Stimulated activated naive CD4-positive, alpha-beta T cell (primary cell): ENCODE measurements around the gene PLA2G3.
"Not testable (repeated sequence)": the region's sequence is repeated elsewhere in the genome, so short reads cannot be mapped to it uniquely, and the experiment has no call there.

Experiments
- DNase-seq, 6 experiments: peaks; one replicate each; lab custom pipeline; 2025; lab: John Stamatoyannopoulos, UW

PLA2G3 gene

DNA sequence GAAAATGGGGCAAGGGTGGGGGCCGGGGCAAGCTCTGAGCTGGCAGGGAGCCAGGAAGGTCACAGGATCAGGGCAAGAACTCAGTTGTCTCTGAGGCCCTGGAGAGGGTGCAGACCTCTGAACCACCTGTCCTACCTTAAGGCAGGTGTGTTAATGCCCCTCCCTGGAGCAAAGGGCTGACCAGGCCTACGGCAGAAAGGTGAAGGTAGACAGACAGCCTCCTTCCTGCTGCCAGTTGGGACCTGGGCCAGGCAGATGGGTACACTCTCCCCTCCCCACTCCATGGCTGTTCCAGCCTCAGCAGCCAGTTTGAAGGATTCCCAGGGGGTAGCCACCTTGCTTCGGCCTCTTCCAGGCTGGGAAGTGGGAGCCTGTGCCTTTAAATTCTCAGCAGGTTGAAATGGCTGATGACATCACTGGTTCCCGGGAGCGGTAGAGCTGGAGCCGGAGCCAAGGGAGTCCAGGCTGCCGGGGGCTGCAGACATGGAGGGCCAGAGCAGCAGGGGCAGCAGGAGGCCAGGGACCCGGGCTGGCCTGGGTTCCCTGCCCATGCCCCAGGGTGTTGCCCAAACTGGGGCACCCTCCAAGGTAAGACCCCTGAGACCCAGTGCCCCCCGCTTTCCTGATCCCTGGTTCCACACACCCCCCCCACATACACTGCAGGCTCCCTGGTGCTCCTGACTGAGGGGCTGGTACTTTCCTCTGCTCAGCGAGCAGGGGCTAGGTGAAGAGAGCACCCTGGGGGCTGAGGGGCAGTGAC lies 17.6 kb downstream of the PLA2G3 start, which contains the start of gene INPP5J:
INPP5J (plus strand) TSS at position 435 of the 760 bp plus-strand sequence; CDS start at position 484, 49 bp downstream.
- DNase-seq = no peak

- DNase-seq = no peak
Observed at GRCh38 chr22:31122196-31122531, 18.1 kb downstream of the PLA2G3 start.

- DNase-seq = no peak
Observed at GRCh38 chr22:31121403-31121802, 18.9 kb downstream of the PLA2G3 start.

- no peak for DNase-seq
Observed at GRCh38 chr22:31120642-31121041, 19.7 kb downstream of the PLA2G3 start.

DNA sequence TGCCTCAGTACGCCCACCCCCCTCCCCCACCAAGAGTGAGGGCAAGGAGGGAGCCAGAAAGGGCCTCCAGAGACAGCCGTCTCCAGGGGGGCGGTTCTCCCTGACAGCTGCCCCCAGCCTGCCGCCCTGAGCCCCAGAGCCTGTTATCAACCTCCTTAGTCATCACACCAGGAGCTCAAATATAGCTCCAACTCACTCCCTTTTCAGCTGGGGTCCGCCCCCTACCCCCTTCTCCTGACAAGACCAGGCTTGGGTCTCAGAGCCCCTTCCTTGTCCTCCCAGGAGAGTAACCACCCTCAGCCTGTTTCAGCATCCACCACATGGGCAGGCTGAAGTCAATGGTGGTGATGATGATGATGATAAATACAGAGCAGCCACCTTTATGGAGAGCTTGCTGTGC lies 20.1 kb downstream of the PLA2G3 start:
- DNase-seq = no peak

DNA sequence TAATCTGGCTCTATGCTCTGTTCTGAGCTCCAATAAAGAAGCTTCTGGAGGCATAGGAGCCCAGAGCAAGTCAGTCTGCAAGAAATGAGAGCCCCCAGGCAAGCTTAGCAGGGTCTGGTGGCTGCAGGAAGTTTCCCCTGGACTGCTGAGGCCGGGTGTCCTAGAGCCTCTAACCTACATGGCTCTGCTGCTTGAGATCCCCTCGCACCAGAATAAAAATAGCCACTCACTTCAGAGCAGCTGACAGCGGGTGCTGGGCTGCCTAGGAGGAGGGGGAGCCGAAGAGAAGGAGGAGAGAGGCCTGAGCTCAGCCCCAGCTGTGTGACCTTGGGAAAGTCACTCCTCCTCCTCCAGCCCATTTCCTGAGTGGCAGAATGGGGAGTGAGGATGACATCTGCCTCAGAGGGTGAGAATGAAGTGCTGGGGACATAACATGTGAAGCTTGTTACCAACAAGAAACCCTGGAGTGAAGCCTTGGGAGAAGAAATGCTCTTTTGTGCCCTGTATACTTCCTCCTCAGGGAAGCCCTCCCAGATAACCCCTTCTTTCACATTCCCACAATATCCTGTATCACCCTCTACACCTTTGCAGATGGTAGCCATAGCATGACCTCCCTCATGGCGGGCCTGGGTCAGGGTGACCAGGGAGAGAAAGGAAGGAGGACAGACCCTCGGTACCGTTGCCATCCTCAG lies 21.1 kb downstream of the PLA2G3 start:
- no peak for DNase-seq

DNA sequence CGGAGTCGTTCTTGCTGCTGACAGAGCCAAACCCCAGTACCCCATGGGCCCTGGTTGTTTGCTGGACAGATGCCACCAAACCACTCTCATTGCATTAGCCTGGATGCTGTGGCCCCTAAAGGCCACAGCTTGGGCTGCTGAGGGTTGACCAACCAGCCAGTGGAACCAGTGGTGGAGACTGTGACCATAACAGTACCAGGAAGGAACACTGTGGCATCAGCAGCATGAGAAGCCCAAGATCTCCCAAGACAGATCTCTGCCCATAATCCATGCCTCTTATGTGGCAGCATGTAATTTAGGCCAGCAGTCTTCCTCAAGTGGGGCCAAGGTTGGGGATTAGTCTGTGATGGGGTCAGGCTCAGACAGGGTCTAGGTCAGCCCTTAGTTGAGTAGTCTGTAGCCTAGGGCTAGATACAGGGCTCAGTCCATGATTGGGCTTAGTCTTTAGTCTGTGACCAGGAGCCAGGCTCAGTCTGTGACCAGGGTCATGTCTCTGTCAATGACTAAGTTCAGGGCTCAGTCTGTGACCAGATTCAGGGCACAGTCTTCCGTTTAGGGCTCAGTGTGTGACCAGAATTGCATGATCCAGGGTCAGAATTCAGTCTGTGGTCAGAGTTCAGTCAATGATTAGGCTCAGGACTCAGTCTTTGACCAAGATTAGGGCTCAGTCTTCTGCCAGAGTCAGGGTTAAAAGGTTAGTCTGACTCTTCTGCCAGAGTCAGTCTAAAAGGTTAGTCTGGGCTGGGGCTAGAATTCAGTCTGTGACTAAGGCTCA lies 22.1 kb downstream of the PLA2G3 start:
- no peak for DNase-seq

- not testable (repeated sequence) for DNase-seq
Observed at GRCh38 chr22:31112547-31113091, 27.7 kb downstream of the PLA2G3 start.

DNA sequence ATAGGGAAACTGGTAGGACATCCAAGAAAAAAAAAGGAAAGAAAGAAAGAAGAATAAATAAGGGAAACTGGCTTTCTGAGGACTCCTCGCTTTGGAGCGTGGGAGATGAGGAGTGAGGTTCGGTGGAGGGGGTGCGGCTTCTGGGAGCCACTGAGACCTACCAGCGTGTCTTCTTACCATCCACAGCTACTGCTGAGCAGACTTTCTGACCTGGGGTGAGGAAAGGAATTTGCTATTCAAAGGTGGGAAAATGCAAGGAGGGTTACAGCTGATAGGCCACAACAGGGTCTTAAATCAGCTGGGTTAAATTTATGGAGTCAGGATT lies 32.5 kb downstream of the PLA2G3 start:
- DNase-seq = no peak

- peak; percentile 76 to 90 (median 88) for DNase-seq
Observed at GRCh38 chr22:31107178-31107893, 33.0 kb downstream of the PLA2G3 start, which contains the start of gene SELENOM. TSS of gene SELENOM (minus strand) at chr22:31107568. CDS start at chr22:31107505, 63 bp downstream.

DNA sequence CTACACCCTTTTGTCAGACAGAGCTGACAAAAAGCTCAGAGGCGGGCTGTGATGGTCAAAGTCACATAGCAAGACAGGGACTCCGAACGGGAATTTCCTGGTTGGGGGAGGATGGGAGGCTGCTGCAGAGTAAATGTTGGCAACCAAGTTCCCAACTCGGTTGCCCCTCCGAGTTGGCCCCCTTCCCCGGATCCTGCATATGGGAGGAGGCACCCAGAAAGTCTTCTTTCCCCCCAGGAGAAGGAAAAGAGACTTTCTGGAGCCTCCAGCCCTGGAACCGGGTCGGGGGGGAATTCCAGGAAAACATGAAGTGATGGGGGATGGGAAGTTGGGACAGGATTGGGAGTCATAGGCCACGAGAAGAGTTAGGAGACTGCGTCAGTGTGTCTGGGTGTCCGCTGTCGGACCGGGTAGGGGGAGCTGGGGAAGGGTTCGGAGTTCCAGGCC lies 33.6 kb downstream of the PLA2G3 start:
- no peak for DNase-seq

DNA sequence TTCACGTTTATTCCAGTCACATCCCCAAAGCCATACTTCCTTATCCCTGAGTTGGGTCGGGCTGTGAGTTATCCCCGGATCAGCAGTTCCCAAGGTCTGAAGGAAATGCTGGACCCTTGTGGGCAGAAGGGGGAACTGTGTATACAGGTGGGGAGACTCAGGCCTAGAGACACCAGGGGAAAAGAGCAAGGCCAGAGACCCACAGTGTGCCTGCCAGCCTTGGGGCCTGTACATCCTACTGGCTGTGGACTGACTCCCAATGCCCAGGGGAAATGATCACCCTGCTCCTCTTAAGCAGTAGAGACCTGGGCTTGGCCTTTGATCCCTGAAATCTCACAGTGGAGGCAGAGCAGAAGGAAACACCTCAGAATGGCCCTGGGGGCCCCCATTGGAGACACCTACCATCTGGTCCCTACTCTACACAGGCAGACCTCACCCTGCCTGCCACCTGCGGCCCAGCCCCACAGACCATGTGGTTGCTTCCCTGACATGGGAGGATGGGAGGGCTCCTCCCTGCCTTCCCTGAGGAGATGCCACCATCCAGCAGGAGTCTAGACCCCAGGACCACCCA lies 34.2 kb downstream of the PLA2G3 start:
- no peak for DNase-seq

- no peak for DNase-seq
Observed at GRCh38 chr22:31105282-31105929, 34.9 kb downstream of the PLA2G3 start.

GRCh38 chr22:31104869-31105268 lies 35.4 kb downstream of the PLA2G3 start:
- DNase-seq = no peak

- DNase-seq = no peak
Observed at GRCh38 chr22:31103899-31104694, 36.2 kb downstream of the PLA2G3 start.

DNA sequence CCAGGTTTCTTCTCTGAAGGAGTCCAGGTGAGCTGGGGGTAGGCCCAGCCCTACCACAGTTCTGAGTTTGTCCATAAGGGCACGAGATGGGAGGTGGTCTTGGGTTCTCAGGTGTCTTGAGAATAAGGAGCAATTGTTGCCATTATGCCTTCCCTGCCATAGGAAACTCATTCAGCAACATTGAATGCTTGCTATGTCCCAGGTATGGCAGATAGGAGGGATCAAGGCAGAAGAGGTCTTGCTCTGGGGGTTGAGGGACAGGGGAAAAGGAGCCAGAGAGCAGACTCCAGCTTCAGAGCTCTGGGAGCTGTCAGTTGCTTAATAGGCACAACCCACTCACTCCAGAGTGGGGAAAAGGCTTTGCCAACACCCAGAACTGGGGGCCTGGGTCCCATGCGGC lies 37.2 kb downstream of the PLA2G3 start:
- no peak for DNase-seq

GRCh38 chr22:31102441-31103081 lies 37.7 kb downstream of the PLA2G3 start:
- DNase-seq = no peak

- no peak for DNase-seq
Observed at GRCh38 chr22:31100762-31101525, 39.4 kb downstream of the PLA2G3 start.
